Measurements from ENCODE around the gene GSK3B.

The GSK3B gene

GRCh38 chr3:119945291-119945690 is 149.0 kb downstream of the GSK3B start:
- in situ Hi-C loops (cut with HindIII; ENCODE audit: low sequenced_read_pairs), result no loop called here

GRCh38 chr3:119944091-119944490 is 150.2 kb downstream of the GSK3B start:
- in situ Hi-C loops (cut with HindIII; ENCODE audit: low sequenced_read_pairs), result no loop called here

GRCh38 chr3:119939077-119939476 is 155.2 kb downstream of the GSK3B start:
- in situ Hi-C loops (cut with HindIII; ENCODE audit: low sequenced_read_pairs), result no loop called here

- in situ Hi-C loops (cut with HindIII; ENCODE audit: low sequenced_read_pairs), result no loop called here
Observed at GRCh38 chr3:119937229-119937628, 157.0 kb downstream of the GSK3B start.

GRCh38 chr3:119934249-119934648 is 160.0 kb downstream of the GSK3B start:
- in situ Hi-C loops (cut with HindIII; ENCODE audit: low sequenced_read_pairs), result no loop called here

GRCh38 chr3:119933207-119933606 is 161.0 kb downstream of the GSK3B start:
- in situ Hi-C loops (cut with HindIII; ENCODE audit: low sequenced_read_pairs), result no loop called here

GRCh38 chr3:119930286-119930685 is 164.0 kb downstream of the GSK3B start:
- in situ Hi-C loops (cut with HindIII; ENCODE audit: low sequenced_read_pairs), result no loop called here

- in situ Hi-C loops (cut with HindIII; ENCODE audit: low sequenced_read_pairs), result no loop called here
Observed at GRCh38 chr3:119927190-119927589, 167.1 kb downstream of the GSK3B start.

GRCh38 chr3:119924111-119925094 is 169.8 kb downstream of the GSK3B start:
- in situ Hi-C loops (cut with HindIII; ENCODE audit: low sequenced_read_pairs), result loop anchor here (25.0 kb wide), 1 partner anchor 263 kb away; no protein-coding TSS in a partner anchor

- in situ Hi-C loops (cut with HindIII; ENCODE audit: low sequenced_read_pairs), result loop anchor here (25.0 kb wide), 1 partner anchor 268 kb away; no protein-coding TSS in a partner anchor
Observed at GRCh38 chr3:119918992-119919933, 175.0 kb downstream of the GSK3B start.

- in situ Hi-C loops (cut with HindIII; ENCODE audit: low sequenced_read_pairs), result loop anchor here (25.0 kb wide), 1 partner anchor 274 kb away; no protein-coding TSS in a partner anchor
Observed at GRCh38 chr3:119913021-119913420, 181.2 kb downstream of the GSK3B start.

GRCh38 chr3:119912220-119912619 is 182.0 kb downstream of the GSK3B start:
- in situ Hi-C loops (cut with HindIII; ENCODE audit: low sequenced_read_pairs), result loop anchor here (25.0 kb wide), 1 partner anchor 275 kb away; no protein-coding TSS in a partner anchor

- in situ Hi-C loops (cut with HindIII; ENCODE audit: low sequenced_read_pairs), result loop anchor here (25.0 kb wide), 1 partner anchor 276 kb away; no protein-coding TSS in a partner anchor
Observed at GRCh38 chr3:119911748-119912147, 182.5 kb downstream of the GSK3B start.

GRCh38 chr3:119902061-119902460 is 192.2 kb downstream of the GSK3B start:
- in situ Hi-C loops (cut with HindIII; ENCODE audit: low sequenced_read_pairs), result loop anchor here (25.0 kb wide), 1 partner anchor 285 kb away; no protein-coding TSS in a partner anchor

- in situ Hi-C loops (cut with HindIII; ENCODE audit: low sequenced_read_pairs), result loop anchor here (25.0 kb wide), 1 partner anchor 286 kb away; no protein-coding TSS in a partner anchor
Observed at GRCh38 chr3:119901148-119901547, 193.1 kb downstream of the GSK3B start.

GRCh38 chr3:119899192-119899511 is 195.1 kb downstream of the GSK3B start:
- in situ Hi-C loops (cut with HindIII; ENCODE audit: low sequenced_read_pairs), result no loop called here

- in situ Hi-C loops (cut with HindIII; ENCODE audit: low sequenced_read_pairs), result no loop called here
Observed at GRCh38 chr3:119898478-119899191, 195.6 kb downstream of the GSK3B start.

GRCh38 chr3:119894195-119894594 is 200.1 kb downstream of the GSK3B start:
- in situ Hi-C loops (cut with HindIII; ENCODE audit: low sequenced_read_pairs), result no loop called here

GRCh38 chr3:119893769-119894168 is 200.5 kb downstream of the GSK3B start:
- in situ Hi-C loops (cut with HindIII; ENCODE audit: low sequenced_read_pairs), result no loop called here

- in situ Hi-C loops (cut with HindIII; ENCODE audit: low sequenced_read_pairs), result no loop called here
Observed at GRCh38 chr3:119891944-119892721, 202.1 kb downstream of the GSK3B start.
